ENCODE results near the gene SIX2. TPM values are rescaled to one million over a fixed set of nuclear protein-coding genes. Genes with fewer than 3 reads are reported as not detected.
"Not testable (repeated sequence)": the region's sequence is repeated elsewhere in the genome, so short reads cannot be mapped to it uniquely, and the experiment has no call there.

Gene SIX2
- total RNA-seq, 2 experiments from 2014 or later: not detected

- H3K36me3 Mint-ChIP-seq (ENCODE audit: low read depth); H3K4me3 Mint-ChIP-seq; CTCF ChIA-PET; H3K27ac Mint-ChIP-seq; H3K9me3 Mint-ChIP-seq (ENCODE audit: low read depth); intact Hi-C loops (cut with DNase I, micrococcal nuclease); ATAC-seq; DNase-seq; H3K4me1 Mint-ChIP-seq: not testable (repeated sequence)
- POLR2A ChIA-PET: interaction anchor here (0.6 kb wide), 1 partner anchor 443 kb away, joined by 3 read pairs; no protein-coding TSS in a partner anchor
- peaks cover 12% of the 10 kb centered on the region for H3K27me3 Mint-ChIP-seq
Measured at GRCh38 chr2:45039804-45040203, 30.6 kb upstream of the SIX2 start.

GRCh38 chr2:45038861-45039260 is 29.6 kb upstream of the SIX2 start:
- POLR2A ChIA-PET; intact Hi-C loops (cut with DNase I, micrococcal nuclease); CTCF ChIA-PET; DNase-seq; H3K9me3 Mint-ChIP-seq (ENCODE audit: low read depth); H3K36me3 Mint-ChIP-seq (ENCODE audit: low read depth); H3K27ac Mint-ChIP-seq; H3K4me3 Mint-ChIP-seq; H3K27me3 Mint-ChIP-seq; ATAC-seq; H3K4me1 Mint-ChIP-seq: not testable (repeated sequence)

DNA sequence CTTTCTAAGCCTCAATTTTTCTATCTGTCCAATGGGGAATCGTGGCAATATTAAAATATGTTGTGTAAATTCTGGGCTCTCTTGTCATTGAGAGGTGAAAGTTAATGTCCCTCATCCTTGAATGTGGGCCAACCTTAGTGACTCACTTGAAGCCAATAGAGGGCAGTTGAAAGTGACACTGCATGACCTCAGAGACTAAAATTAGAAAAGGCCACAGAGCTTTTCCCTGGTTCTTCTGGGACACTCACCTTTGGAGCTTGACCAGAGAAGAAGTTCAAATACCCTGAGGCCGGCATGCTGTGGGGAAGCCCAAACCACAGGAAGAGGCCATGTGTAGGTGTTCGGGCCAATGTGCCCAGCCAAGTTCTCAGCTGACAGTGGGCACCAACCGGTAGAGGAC is 24.1 kb upstream of the SIX2 start:
- Mint-ChIP-seq H3K36me3 (ENCODE audit: low read depth) (no peaks in the 10 kb centered on the region), H3K9me3 (ENCODE audit: low read depth) (no peaks in the 10 kb centered on the region), H3K27me3 (peaks cover 5% of the 10 kb centered on the region), H3K4me1 (no peaks in the 10 kb centered on the region), H3K27ac (no peak overlapping the region), H3K4me3 (no peak overlapping the region)
- ATAC-seq: no peak
- intact Hi-C loops (cut with DNase I, micrococcal nuclease): no loop called here
- DNase-seq: no peak
- ChIA-PET CTCF (no interaction called here), POLR2A (no interaction called here)

GRCh38 chr2:45031028-45031427 is 21.8 kb upstream of the SIX2 start:
- ChIA-PET CTCF (no interaction called here), POLR2A (no interaction called here)
- intact Hi-C loops (cut with DNase I, micrococcal nuclease): no loop called here
- ATAC-seq: no peak
- H3K27me3 Mint-ChIP-seq: peaks cover 8% of the 10 kb centered on the region
- no peak for DNase-seq
- no peak overlapping the region for H3K4me3 Mint-ChIP-seq
- H3K4me1 Mint-ChIP-seq: no peaks in the 10 kb centered on the region
- H3K9me3 Mint-ChIP-seq (ENCODE audit: low read depth): no peaks in the 10 kb centered on the region
- no peaks in the 10 kb centered on the region for H3K36me3 Mint-ChIP-seq (ENCODE audit: low read depth)
- no peak overlapping the region for H3K27ac Mint-ChIP-seq

- ChIA-PET CTCF (interaction anchor here (0.7 kb wide), 1 partner anchor 188 kb away, joined by 3 read pairs; no protein-coding TSS in a partner anchor), POLR2A (no interaction called here)
- H3K27me3 Mint-ChIP-seq: peaks cover 10% of the 10 kb centered on the region
- H3K27ac Mint-ChIP-seq: no peak overlapping the region
- DNase-seq (no peak), ATAC-seq (no peak)
- H3K9me3 Mint-ChIP-seq (ENCODE audit: low read depth): no peaks in the 10 kb centered on the region
- intact Hi-C loops (cut with DNase I, micrococcal nuclease): no loop called here
- H3K36me3 Mint-ChIP-seq (ENCODE audit: low read depth): no peaks in the 10 kb centered on the region
- H3K4me3 Mint-ChIP-seq: no peak overlapping the region
- no peaks in the 10 kb centered on the region for H3K4me1 Mint-ChIP-seq
Measured at GRCh38 chr2:45030553-45030952, 21.3 kb upstream of the SIX2 start.

DNA sequence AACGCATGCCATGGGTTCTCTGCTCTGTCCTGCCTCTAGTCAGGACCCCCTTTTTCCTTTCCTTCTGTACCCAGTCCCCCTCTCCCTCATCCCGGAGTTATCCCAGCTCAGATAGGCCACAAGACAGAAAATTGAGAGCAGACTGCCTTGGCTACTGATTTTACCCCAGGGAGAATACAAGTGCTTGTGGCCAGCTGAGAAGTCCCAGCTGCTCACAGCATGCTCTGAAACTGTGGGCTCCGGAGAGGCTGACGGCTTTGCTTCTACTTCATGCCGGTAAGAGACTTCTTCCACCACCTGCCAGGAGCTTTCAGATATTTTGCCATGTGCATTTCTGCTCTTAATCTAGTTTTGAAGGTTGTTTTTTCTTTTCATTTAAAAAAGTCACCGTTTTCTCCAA is 20.0 kb upstream of the SIX2 start:
- no peaks in the 10 kb centered on the region for H3K9me3 Mint-ChIP-seq (ENCODE audit: low read depth)
- intact Hi-C loops (cut with DNase I, micrococcal nuclease): no loop called here
- no peak for ATAC-seq
- no peaks in the 10 kb centered on the region for H3K4me1 Mint-ChIP-seq
- peaks cover 13% of the 10 kb centered on the region for H3K27me3 Mint-ChIP-seq
- no peaks in the 10 kb centered on the region for H3K36me3 Mint-ChIP-seq (ENCODE audit: low read depth)
- H3K4me3 Mint-ChIP-seq: no peak overlapping the region
- CTCF ChIA-PET: interaction anchor here (0.6 kb wide), 1 partner anchor 74 kb away, joined by 3 read pairs; no protein-coding TSS in a partner anchor
- no peak for DNase-seq
- no peak overlapping the region for H3K27ac Mint-ChIP-seq
- POLR2A ChIA-PET: no interaction called here

DNA sequence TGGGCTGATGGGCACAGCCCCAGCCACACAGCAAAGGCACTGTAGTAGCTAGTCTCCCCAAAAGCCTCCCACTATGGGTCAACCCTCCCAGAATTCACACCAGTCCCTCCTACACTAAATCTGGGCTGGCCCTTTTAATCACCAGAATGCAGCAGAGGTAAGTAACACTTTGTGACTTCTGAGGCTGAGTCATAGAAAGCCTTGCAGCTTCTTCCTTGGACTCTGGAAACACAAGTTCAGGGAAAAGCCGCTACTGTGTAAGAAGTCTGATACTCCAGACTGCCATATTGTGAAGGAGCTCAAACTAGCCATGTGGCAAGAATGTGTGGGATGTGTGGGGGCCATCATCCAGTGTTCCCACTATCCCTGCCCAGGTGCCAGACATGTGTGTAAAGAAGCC is 19.0 kb upstream of the SIX2 start:
- Mint-ChIP-seq H3K27ac (no peak overlapping the region), H3K4me3 (no peak overlapping the region), H3K36me3 (ENCODE audit: low read depth) (no peaks in the 10 kb centered on the region), H3K4me1 (no peaks in the 10 kb centered on the region), H3K9me3 (ENCODE audit: low read depth) (no peaks in the 10 kb centered on the region), H3K27me3 (peaks cover 13% of the 10 kb centered on the region)
- intact Hi-C loops (cut with DNase I, micrococcal nuclease): no loop called here
- DNase-seq (no peak), ATAC-seq (no peak)
- POLR2A ChIA-PET: no interaction called here
- CTCF ChIA-PET: no interaction called here

DNA sequence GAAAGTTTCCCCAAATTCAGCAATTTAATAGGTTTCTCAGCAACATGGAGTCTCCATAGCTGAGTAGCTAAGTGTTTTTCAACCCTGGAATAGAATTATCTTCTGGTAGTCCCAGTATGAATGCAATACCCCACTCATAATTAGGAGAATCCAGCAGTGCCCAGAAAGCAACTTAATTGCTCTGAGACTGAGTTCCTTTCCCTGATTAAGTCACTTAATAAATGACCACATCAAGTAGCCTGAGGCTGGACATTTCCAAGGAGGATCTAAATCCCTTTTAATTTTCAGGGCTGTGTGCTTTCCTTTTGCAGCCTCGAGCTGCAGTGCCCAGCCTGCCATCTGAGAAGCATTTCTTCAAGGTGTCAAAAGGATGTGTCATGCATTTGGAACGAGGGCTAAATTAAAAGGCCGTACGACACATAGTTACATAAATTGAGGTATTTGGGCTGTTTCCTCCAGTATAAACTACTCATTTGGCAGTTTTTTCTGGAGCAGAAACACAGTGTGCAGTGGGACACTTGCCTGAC is 17.7 kb upstream of the SIX2 start:
- ATAC-seq: no peak
- CTCF ChIA-PET: no interaction called here
- H3K27me3 Mint-ChIP-seq: peaks cover 17% of the 10 kb centered on the region
- H3K36me3 Mint-ChIP-seq (ENCODE audit: low read depth): no peaks in the 10 kb centered on the region
- no peaks in the 10 kb centered on the region for H3K9me3 Mint-ChIP-seq (ENCODE audit: low read depth)
- DNase-seq: no peak
- POLR2A ChIA-PET: no interaction called here
- no peaks in the 10 kb centered on the region for H3K4me1 Mint-ChIP-seq
- intact Hi-C loops (cut with DNase I, micrococcal nuclease): no loop called here
- no peak overlapping the region for H3K27ac Mint-ChIP-seq
- H3K4me3 Mint-ChIP-seq: no peak overlapping the region

DNA sequence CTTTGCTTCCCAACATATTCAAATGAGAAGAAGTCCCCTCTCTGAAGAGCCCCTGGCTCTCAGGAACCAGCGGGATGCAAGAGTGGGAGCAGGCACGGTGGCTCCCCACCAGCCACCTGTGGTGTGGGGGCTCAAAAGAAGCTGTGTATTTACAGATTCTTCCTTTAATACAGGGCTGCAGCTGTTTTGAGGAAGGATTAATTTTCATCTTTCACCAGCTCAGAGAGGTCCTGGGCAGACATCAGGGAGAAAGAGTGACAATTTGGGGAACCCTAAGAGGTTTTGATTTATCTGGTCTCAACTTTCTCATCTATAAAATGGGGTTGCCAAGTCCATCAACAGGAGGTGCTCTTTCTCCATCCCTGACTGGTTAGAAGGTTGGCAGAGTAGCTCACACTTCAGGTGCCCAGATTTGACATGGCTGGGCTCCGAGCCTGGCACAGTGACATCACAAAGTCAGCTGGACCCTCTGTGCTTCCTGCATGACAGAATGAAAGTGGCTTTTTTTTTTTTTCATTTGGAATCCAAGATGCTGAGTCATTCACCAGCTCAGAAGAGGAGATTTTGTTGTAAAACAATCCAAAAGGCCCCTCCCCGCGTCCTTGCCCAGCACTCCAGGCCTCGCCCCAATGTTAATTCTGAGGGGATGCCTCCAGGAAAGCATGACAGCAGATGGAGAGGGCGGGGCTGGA is 15.5 kb upstream of the SIX2 start:
- H3K4me1 Mint-ChIP-seq: no peaks in the 10 kb centered on the region
- POLR2A ChIA-PET: interaction anchor here (0.5 kb wide), 1 partner anchor 15 kb away, joined by 4 read pairs; no protein-coding TSS in a partner anchor

GRCh38 chr2:45024097-45024496 is 14.8 kb upstream of the SIX2 start:
- ChIA-PET POLR2A (no interaction called here), CTCF (interaction anchor here (1.4 kb wide), 1 partner anchor 471 kb away, joined by 4 read pairs; no protein-coding TSS in a partner anchor)
- intact Hi-C loops (cut with DNase I, micrococcal nuclease): no loop called here
- Mint-ChIP-seq H3K4me1 (no peaks in the 10 kb centered on the region), H3K9me3 (ENCODE audit: low read depth) (no peaks in the 10 kb centered on the region), H3K27ac (no peak overlapping the region), H3K4me3 (no peak overlapping the region), H3K36me3 (ENCODE audit: low read depth) (no peaks in the 10 kb centered on the region), H3K27me3 (peaks cover 24% of the 10 kb centered on the region)
- no peak for DNase-seq
- ATAC-seq: no peak

More for the DNA sequence above, 15.5 kb upstream of the SIX2 start:
- Mint-ChIP-seq H3K9me3 (ENCODE audit: low read depth) (no peaks in the 10 kb centered on the region), H3K27ac (no peak overlapping the region), H3K36me3 (ENCODE audit: low read depth) (no peaks in the 10 kb centered on the region), H3K4me3 (no peak overlapping the region), H3K27me3 (peaks cover 22% of the 10 kb centered on the region)
- ATAC-seq (no peak), DNase-seq (no peak)
- intact Hi-C loops (cut with DNase I, micrococcal nuclease): no loop called here
- CTCF ChIA-PET: interaction anchor here (0.7 to 1.4 kb wide), 3 partner anchors 50 to 470 kb away, joined by 3 to 4 read pairs (median 4); no protein-coding TSS in a partner anchor

DNA sequence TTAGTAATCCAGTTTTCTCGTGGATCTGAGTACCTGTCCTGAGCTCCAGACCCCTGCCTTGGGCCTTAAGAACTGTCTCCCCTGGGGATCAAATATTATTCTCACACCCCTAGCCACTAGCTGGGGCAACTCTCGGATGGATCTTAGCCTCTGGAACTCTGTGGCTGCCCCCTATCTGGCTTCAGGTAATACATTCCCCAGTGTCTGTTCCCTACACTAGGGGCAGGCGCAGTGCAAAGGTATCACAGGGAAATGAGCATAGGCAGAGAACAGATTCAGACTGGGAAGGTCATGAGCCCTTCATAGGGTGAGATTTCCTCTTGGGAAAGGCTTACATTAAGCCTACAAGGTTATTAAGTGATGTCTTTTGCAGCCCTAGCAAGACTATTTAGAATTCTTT is 11.2 kb upstream of the SIX2 start:
- H3K9me3 Mint-ChIP-seq (ENCODE audit: low read depth): no peaks in the 10 kb centered on the region
- ChIA-PET CTCF (no interaction called here), POLR2A (no interaction called here)
- intact Hi-C loops (cut with DNase I, micrococcal nuclease): no loop called here
- peaks cover 35% of the 10 kb centered on the region for H3K27me3 Mint-ChIP-seq
- no peaks in the 10 kb centered on the region for H3K36me3 Mint-ChIP-seq (ENCODE audit: low read depth)
- no peak overlapping the region for H3K27ac Mint-ChIP-seq
- ATAC-seq: no peak
- no peaks in the 10 kb centered on the region for H3K4me1 Mint-ChIP-seq
- no peak overlapping the region for H3K4me3 Mint-ChIP-seq
- no peak for DNase-seq

- intact Hi-C loops (cut with DNase I, micrococcal nuclease): no loop called here
- Mint-ChIP-seq H3K36me3 (ENCODE audit: low read depth) (no peaks in the 10 kb centered on the region), H3K4me1 (no peaks in the 10 kb centered on the region), H3K27me3 (peaks cover 43% of the 10 kb centered on the region), H3K9me3 (ENCODE audit: low read depth) (no peaks in the 10 kb centered on the region), H3K27ac (no peak overlapping the region), H3K4me3 (no peak overlapping the region)
- ATAC-seq: no peak
- ChIA-PET POLR2A (no interaction called here), CTCF (interaction anchor here (0.6 kb wide), 1 partner anchor 23 kb away, joined by 3 read pairs; no protein-coding TSS in a partner anchor)
- no peak for DNase-seq
Measured at GRCh38 chr2:45018023-45018422, 8.8 kb upstream of the SIX2 start.

Measured in activated CD4-positive, alpha-beta T cell treated with anti-CD3 and anti-CD28 coated beads for 36 hours (primary cell).